Activated B cell treated with CpG ODN at 0.5 μM for 24 hours (primary cell): ENCODE measurements around the gene PTPRO. TPM values are rescaled to one million over a fixed set of nuclear protein-coding genes. Genes with fewer than 3 reads are reported as not detected.

Experiments
- ATAC-seq: fragments of 200-7000 bp; cut with Tn5 transposase; one replicate; pipeline ENCODE4 v1.10.0; 2021; ENCODE audit warnings: low read depth, mild to moderate bottlenecking, moderate library complexity
- CTCF ChIA-PET: fragments of 350-600 bp; sonication (Branson Sonifier 250); formaldehyde crosslinking; loops from one replicate; lab custom pipeline; 2021; ENCODE audit warnings: antibody characterized with exemption; lab: Charles Lee
- POLR2A ChIA-PET: fragments of 350-600 bp; sonication (Branson Sonifier 250); formaldehyde crosslinking; loops from one replicate; lab custom pipeline; 2021; ENCODE audit warnings: antibody characterized with exemption; lab: Charles Lee
- DNase-seq: peaks from one replicate; pipeline ENCODE4 v3.0.0; 2022
- H3K27ac Mint-ChIP-seq: one replicate; pipeline ENCODE4 v1.8.0; 2020; ENCODE audit warnings: mixed read lengths
- H3K27me3 Mint-ChIP-seq: one replicate; pipeline ENCODE4 v1.8.0; 2021; ENCODE audit warnings: mixed read lengths
- H3K36me3 Mint-ChIP-seq: one replicate; pipeline ENCODE4 v1.8.0; 2021; ENCODE audit warnings: low read depth, mixed read lengths
- H3K4me1 Mint-ChIP-seq: one replicate; pipeline ENCODE4 v1.8.0; 2021; ENCODE audit warnings: mixed read lengths
- H3K4me3 Mint-ChIP-seq: one replicate; pipeline ENCODE4 v1.8.0; 2020; ENCODE audit warnings: mild to moderate bottlenecking, mixed read lengths
- H3K9me3 Mint-ChIP-seq: one replicate; pipeline ENCODE4 v1.8.0; 2020; ENCODE audit warnings: mixed read lengths
- intact Hi-C: fragments of 100-400 bp; cut with micrococcal nuclease; formaldehyde crosslinking; loops from one replicate; pipeline ENCODE4 v1.15.1; 2024
- total RNA-seq: library from RNA; stranded (reverse); gene quantifications from 2 replicates; pipeline ENCODE4 v1.2.3, GENCODE V29; 2022
- TF ChIP-seq, protein P1 (sequence below): fragments of 200-600 bp; IDR thresholded peaks from one replicate; pipeline ENCODE4 v1.8.0; 2022; ENCODE audit warnings: antibody characterized with exemption, mild to moderate bottlenecking

Gene PTPRO
- total RNA-seq, 1 donor from 2014 or later, result 23.9 TPM

DNA sequence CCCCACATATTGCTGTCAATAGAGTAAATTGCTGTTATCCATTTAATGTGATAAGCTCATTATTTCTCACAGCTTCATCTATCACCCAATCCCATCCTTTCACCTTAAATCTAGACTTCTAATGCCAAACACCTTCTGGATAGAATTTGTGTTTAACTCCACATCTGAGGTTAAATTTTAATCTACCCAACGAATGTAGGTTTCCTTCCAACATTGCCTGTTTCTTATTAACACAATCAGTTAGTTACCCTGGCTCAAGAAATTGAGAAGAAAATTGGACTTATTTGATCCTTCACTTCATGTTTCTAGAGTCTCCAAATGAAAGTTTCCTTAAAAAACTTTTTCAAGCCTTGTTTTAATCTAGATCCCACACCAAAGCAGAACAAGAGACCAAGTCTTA, 67.3 kb downstream of the PTPRO start:
- Mint-ChIP-seq H3K27ac (no peak overlapping the region), H3K36me3 (no peaks in the 10 kb centered on the region), H3K4me3 (no peak overlapping the region), H3K4me1 (no peaks in the 10 kb centered on the region), H3K9me3 (no peaks in the 10 kb centered on the region), H3K27me3 (no peaks in the 10 kb centered on the region)
- DNase-seq (no peak), ATAC-seq (no peak)
- ChIA-PET POLR2A (no interaction called here), CTCF (no interaction called here)
- TF ChIP-seq, protein P1, sequence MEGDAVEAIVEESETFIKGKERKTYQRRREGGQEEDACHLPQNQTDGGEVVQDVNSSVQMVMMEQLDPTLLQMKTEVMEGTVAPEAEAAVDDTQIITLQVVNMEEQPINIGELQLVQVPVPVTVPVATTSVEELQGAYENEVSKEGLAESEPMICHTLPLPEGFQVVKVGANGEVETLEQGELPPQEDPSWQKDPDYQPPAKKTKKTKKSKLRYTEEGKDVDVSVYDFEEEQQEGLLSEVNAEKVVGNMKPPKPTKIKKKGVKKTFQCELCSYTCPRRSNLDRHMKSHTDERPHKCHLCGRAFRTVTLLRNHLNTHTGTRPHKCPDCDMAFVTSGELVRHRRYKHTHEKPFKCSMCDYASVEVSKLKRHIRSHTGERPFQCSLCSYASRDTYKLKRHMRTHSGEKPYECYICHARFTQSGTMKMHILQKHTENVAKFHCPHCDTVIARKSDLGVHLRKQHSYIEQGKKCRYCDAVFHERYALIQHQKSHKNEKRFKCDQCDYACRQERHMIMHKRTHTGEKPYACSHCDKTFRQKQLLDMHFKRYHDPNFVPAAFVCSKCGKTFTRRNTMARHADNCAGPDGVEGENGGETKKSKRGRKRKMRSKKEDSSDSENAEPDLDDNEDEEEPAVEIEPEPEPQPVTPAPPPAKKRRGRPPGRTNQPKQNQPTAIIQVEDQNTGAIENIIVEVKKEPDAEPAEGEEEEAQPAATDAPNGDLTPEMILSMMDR, result no peak
- intact Hi-C loops, result no loop called here

DNA sequence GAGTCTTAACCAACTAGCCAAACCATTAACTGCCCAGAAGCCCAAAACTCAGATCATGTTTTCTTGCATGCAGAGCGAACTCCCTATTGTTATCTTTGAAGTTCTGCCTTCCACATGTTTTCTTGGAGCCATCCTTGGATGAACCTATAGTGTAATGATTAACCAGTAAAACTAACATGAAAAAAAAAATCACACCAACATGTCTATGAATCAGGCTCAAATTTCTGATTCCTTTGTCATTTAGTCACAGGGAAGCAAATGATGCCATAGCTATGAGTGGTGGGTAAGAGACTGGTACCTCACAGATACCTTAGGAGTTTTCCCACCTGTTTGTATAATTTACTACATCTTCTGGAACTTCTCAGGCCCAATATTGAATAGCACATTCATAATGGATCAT, 70.7 kb downstream of the PTPRO start:
- TF ChIP-seq, protein P1, result no peak
- no peak overlapping the region for H3K27ac Mint-ChIP-seq
- intact Hi-C loops, result no loop called here
- CTCF ChIA-PET, result no interaction called here
- POLR2A ChIA-PET, result no interaction called here
- no peaks in the 10 kb centered on the region for H3K9me3 Mint-ChIP-seq
- H3K36me3 Mint-ChIP-seq, result no peaks in the 10 kb centered on the region
- H3K27me3 Mint-ChIP-seq, result no peaks in the 10 kb centered on the region
- ATAC-seq, result no peak
- no peaks in the 10 kb centered on the region for H3K4me1 Mint-ChIP-seq
- H3K4me3 Mint-ChIP-seq, result no peak overlapping the region
- DNase-seq, result no peak

DNA sequence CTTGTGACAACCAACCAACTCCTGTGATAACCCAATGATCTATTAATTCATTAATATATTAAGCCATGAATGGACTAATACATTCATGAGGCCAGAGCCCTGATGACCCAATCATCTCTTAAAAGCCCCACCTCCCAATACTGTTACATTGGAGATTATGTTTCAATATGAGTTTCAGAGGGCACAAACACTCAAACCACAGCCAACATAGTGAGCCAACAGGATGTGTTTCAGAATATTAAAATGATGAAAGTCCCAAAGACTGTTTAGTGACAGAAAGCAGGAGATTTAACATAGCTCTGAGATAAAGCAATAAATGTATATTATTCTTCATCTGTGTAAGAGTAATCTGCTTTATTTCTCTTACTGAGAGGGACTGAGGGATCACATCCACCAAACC, 71.7 kb downstream of the PTPRO start:
- intact Hi-C loops, result no loop called here
- ChIA-PET POLR2A (no interaction called here), CTCF (no interaction called here)
- TF ChIP-seq, protein P1, result no peak
- no peaks in the 10 kb centered on the region for H3K4me1 Mint-ChIP-seq
- H3K27ac Mint-ChIP-seq, result no peak overlapping the region
- no peaks in the 10 kb centered on the region for H3K9me3 Mint-ChIP-seq
- ATAC-seq, result no peak
- H3K4me3 Mint-ChIP-seq, result no peak overlapping the region
- no peaks in the 10 kb centered on the region for H3K36me3 Mint-ChIP-seq
- no peak for DNase-seq
- no peaks in the 10 kb centered on the region for H3K27me3 Mint-ChIP-seq

DNA sequence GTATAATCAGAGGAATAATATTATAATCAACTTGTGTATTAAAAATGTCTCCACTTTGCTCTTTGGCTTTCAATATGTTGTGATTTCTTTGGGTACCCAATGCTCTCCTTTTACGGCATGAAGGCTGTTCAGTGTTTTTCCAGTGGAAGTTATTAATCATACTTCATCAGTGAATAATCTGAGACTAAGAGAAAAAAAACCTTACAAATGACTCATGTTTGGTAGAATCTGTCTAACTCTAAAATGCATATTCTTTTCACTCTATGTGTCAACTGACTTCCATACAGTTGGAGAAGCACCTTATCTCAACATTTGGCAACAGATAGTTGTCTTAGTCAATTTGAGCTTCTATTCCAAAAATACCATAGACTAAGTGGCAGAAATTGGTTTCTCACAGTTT, 82.2 kb downstream of the PTPRO start:
- H3K4me1 Mint-ChIP-seq, result no peaks in the 10 kb centered on the region
- peaks cover 2% of the 10 kb centered on the region for H3K27me3 Mint-ChIP-seq
- intact Hi-C loops, result no loop called here
- no peak for DNase-seq
- ATAC-seq, result no peak
- ChIA-PET CTCF (no interaction called here), POLR2A (no interaction called here)
- TF ChIP-seq, protein P1, result no peak
- H3K9me3 Mint-ChIP-seq, result no peaks in the 10 kb centered on the region
- no peak overlapping the region for H3K27ac Mint-ChIP-seq
- H3K36me3 Mint-ChIP-seq, result no peaks in the 10 kb centered on the region
- no peak overlapping the region for H3K4me3 Mint-ChIP-seq

GRCh38 chr12:15405606-15406005, 83.3 kb downstream of the PTPRO start:
- TF ChIP-seq, protein P1, result no peak
- ATAC-seq, result no peak
- Mint-ChIP-seq H3K4me3 (no peak overlapping the region), H3K27ac (no peak overlapping the region), H3K9me3 (no peaks in the 10 kb centered on the region), H3K27me3 (peaks cover 2% of the 10 kb centered on the region), H3K36me3 (no peaks in the 10 kb centered on the region), H3K4me1 (no peaks in the 10 kb centered on the region)
- intact Hi-C loops, result no loop called here
- no peak for DNase-seq
- ChIA-PET POLR2A (no interaction called here), CTCF (no interaction called here)
